Heart right ventricle (tissue), 16 donors: ENCODE measurements around the gene ABHD17A. TPM values are rescaled to one million over a fixed set of nuclear protein-coding genes. Genes with fewer than 3 reads are reported as not detected.

Experiments used
- ATAC-seq, 8 donors: fragments of 200-7000 bp; cut with Tn5 transposase; one replicate each; pipeline ENCODE4 v1.9.1; 2020; ENCODE audit warnings: mild to moderate bottlenecking in 8 of 8, moderate library complexity in 8 of 8, moderate number of reproducible peaks in 1 of 8
- DNase-seq, 2 donors: peaks; one replicate each; pipeline ENCODE4 v3.0.0-alpha.2; 2020
- H3K27ac ChIP-seq, 10 donors: fragments of 200-600 bp; sonication (generic) in 2 of 10; one replicate each; pipeline versions ENCODE4 v1.5.0 to v1.8.0; 2020 to 2022; ENCODE audit warnings: mild to moderate bottlenecking in 3 of 10
- H3K27me3 ChIP-seq, 7 donors: fragments of 200-600 bp; one replicate each; pipeline ENCODE4 v1.8.0; 2021 to 2022; ENCODE audit warnings: mild to moderate bottlenecking in 2 of 7
- H3K36me3 ChIP-seq, 9 donors: fragments of 200-600 bp; sonication (generic) in 1 of 9; one replicate each; pipeline versions ENCODE4 v1.5.0 to v1.8.0; 2020 to 2022; ENCODE audit warnings: mild to moderate bottlenecking in 2 of 9
- H3K4me1 ChIP-seq, 9 donors: fragments of 200-600 bp; sonication (generic) in 1 of 9; one replicate each; pipeline versions ENCODE4 v1.5.0 to v1.8.0; 2020 to 2022; ENCODE audit warnings: mild to moderate bottlenecking in 4 of 9
- H3K4me3 ChIP-seq, 10 donors: fragments of 200-600 bp; sonication (generic) in 2 of 10; one replicate each; pipeline versions ENCODE4 v1.5.0 to v1.8.0; 2020 to 2022; ENCODE audit warnings: mild to moderate bottlenecking in 7 of 10, moderate library complexity in 2 of 10
- H3K9me3 ChIP-seq, 11 donors: fragments of 200-600 bp in 10 of 11; sonication (generic) in 2 of 11; one replicate each; pipeline versions ENCODE4 v1.5.0 to v1.8.0; 2013 to 2022; ENCODE audit warnings: mild to moderate bottlenecking in 2 of 11, control low read depth in 1 of 11, moderate library complexity in 1 of 11
- CTCF ChIP-seq, 9 donors: fragments of 200-600 bp; sonication (generic) in 2 of 9; IDR thresholded peaks; one replicate each; pipeline versions ENCODE4 v1.5.0 to v1.8.0; 2021 to 2022; ENCODE audit warnings: antibody characterized with exemption in 9 of 9, mild to moderate bottlenecking in 5 of 9, moderate library complexity in 1 of 9
- WGBS, 2 donors: extraction: QIAGEN DNeasy Blood & Tissue Kit; methylation state at CpG; one replicate each; pipeline ENCODE4 v1.1.7; 2013; ENCODE audit warnings: inconsistent platforms in 1 of 2; 5-methylcytosine and 5-hydroxymethylcytosine counted together
- intact Hi-C, 10 donors: fragments of 100-400 bp; cut with DNase I; formaldehyde crosslinking; loops; one replicate each; pipeline versions ENCODE4 v1.11.1 to v1.14.2; 2022
- polyA plus RNA-seq, 2 donors: library from polyadenylated mRNA; stranded (reverse); fragments of 200-250 nt; gene quantifications; one replicate each; pipeline ENCODE4 v1.2.3, GENCODE V29; 2013
- total RNA-seq, 10 donors: library from RNA; stranded (reverse); fragmentation: NEBNext Ultra II Directional in 3 of 10; extraction: Animal tissue kit (Norgen Biotek cat#: 25700) in 3 of 10; gene quantifications; one replicate each; pipeline versions ENCODE4 v1.2.1 to v1.2.4, GENCODE V29; 2021 to 2023
- donor health status: Arrhythmogenic right ventricular cardiomyopathy.
- donor health status: ischemic (EF 13 %, LVEDD 7.1; RV severe dilation, severe dysfunction).
- donor health status: healthy with polysubstance abuse.
- donor health status: DM: no; HTN: yes; CAD: no.
- donor health status: DM: no; HTN: no; CAD: no.
- donor health status: ischemic (EF 25% LVEDD 6.9; RV normal size, moderate dysfunction).
- donor health status: ischemic (EF 25% LVEDD 5.7; RV mildly dilated, moderate dysfunction).
- donor health status: healthy.
- donor health status: DM: yes; HTN: yes; CAD: no.
- donor health status: Ischemic cardiomyopathy.
- donor health status: ischemic (EF 35%, LVEDD 5.7; RV mildly dilated, moderate dysfunction).
- donor health status: nonischemic (EF 11% LVEDD 7.7; RV severe dilation, severe dysfunction).
- donor health status: DM: yes; HTN: yes; CAD: no.
- donor health status: PGD.
- donor health status: ischemic (EF 29% LVEDD 5.4; RV normal size, mild dysfunction).
- donor health status: nonischemic (EF 23%, LVEDD 6.1; RV moderate dilation, normal function).

ABHD17A gene
- total and polyA plus RNA-seq, 12 donors: 45.1 to 185 (median 57.7) TPM

GRCh38 chr19:1911098-1911497 is 25.8 kb upstream of the ABHD17A start:
- H3K4me3 ChIP-seq: no peak overlapping the region
- ATAC-seq: no peak
- no peaks in the 10 kb centered on the region for H3K9me3 ChIP-seq
- peak overlapping the region in 1 of 10 donors; percentile 70 for H3K27ac ChIP-seq
- no peaks in the 10 kb centered on the region for H3K27me3 ChIP-seq
- intact Hi-C loops: no loop called here
- peaks cover 0 to 38% (median 7%) of the 10 kb centered on the region in 9 donors for H3K36me3 ChIP-seq
- H3K4me1 ChIP-seq: peaks cover 0 to 28% (median 3%) of the 10 kb centered on the region in 9 donors
- DNase-seq: no peak
- no peak for TF ChIP-seq CTCF (IDR thresholded peaks at IDR 0.05)
- WGBS, 2 donors: 90 to 96% methylated on average over 13 of the region's 13 CpGs

GRCh38 chr19:1910177-1910576 is 24.9 kb upstream of the ABHD17A start:
- no peak for ATAC-seq
- TF ChIP-seq CTCF (IDR thresholded peaks at IDR 0.05): no peak
- Histone ChIP-seq H3K27me3 (no peaks in the 10 kb centered on the region), H3K9me3 (no peaks in the 10 kb centered on the region), H3K4me3 (no peak overlapping the region), H3K36me3 (peaks cover 0 to 36% (median 7%) of the 10 kb centered on the region in 9 donors), H3K27ac (peak overlapping the region in 1 of 10 donors; percentile 31), H3K4me1 (peaks cover 0 to 34% (median 9%) of the 10 kb centered on the region in 9 donors)
- 91 to 92% methylated on average over 10 of the region's 10 CpGs for WGBS, 2 donors
- no peak for DNase-seq
- intact Hi-C loops: no loop called here

- ATAC-seq (no peak), DNase-seq (no peak)
- peaks cover 0 to 37% (median 9%) of the 10 kb centered on the region in 9 donors for H3K4me1 ChIP-seq
- no peaks in the 10 kb centered on the region for H3K27me3 ChIP-seq
- no peak for TF ChIP-seq CTCF (IDR thresholded peaks at IDR 0.05)
- 75 to 79% methylated on average over 10 of the region's 10 CpGs for WGBS, 2 donors
- H3K9me3 ChIP-seq: no peaks in the 10 kb centered on the region
- peaks cover 0 to 32% (median 7%) of the 10 kb centered on the region in 9 donors for H3K36me3 ChIP-seq
- no peak overlapping the region for H3K4me3 ChIP-seq
- peak overlapping the region in 1 of 10 donors; percentile 31 for H3K27ac ChIP-seq
- intact Hi-C loops: loop anchor here in 1 of 10 donors (2.0 kb wide), 1 partner anchor 19 kb away; no protein-coding TSS in a partner anchor
Observed at GRCh38 chr19:1909761-1910080, 24.4 kb upstream of the ABHD17A start.

GRCh38 chr19:1908364-1908678 is 23.0 kb upstream of the ABHD17A start:
- 91 to 94% methylated on average over 13 of the region's 13 CpGs for whole genome bisulfite sequencing, 2 donors
- peaks cover 0 to 51% (median 9%) of the 10 kb centered on the region in 9 donors for H3K4me1 ChIP-seq

More at GRCh38 chr19:1908364-1908678, 23.0 kb upstream of the ABHD17A start:
- H3K36me3 ChIP-seq: peaks cover 0 to 20% (median 7%) of the 10 kb centered on the region in 9 donors
- no peak for DNase-seq
- no peak overlapping the region for H3K27ac ChIP-seq
- no peak overlapping the region for H3K4me3 ChIP-seq
- TF ChIP-seq CTCF (IDR thresholded peaks at IDR 0.05): no peak
- no peaks in the 10 kb centered on the region for H3K9me3 ChIP-seq
- no peaks in the 10 kb centered on the region for H3K27me3 ChIP-seq
- no peak for ATAC-seq
- intact Hi-C loops: loop anchor here in 1 of 10 donors (2.0 kb wide), 1 partner anchor 20 kb away; no protein-coding TSS in a partner anchor
